ENCODE measurements around the gene KRTAP6-3.

Gene KRTAP6-3, protein sequence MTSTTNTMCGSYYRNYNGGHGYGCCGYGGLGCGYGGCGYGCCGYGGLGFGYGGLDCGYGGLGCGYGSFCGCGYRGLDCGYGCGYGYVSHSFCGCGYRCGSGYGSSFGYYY

DNA sequence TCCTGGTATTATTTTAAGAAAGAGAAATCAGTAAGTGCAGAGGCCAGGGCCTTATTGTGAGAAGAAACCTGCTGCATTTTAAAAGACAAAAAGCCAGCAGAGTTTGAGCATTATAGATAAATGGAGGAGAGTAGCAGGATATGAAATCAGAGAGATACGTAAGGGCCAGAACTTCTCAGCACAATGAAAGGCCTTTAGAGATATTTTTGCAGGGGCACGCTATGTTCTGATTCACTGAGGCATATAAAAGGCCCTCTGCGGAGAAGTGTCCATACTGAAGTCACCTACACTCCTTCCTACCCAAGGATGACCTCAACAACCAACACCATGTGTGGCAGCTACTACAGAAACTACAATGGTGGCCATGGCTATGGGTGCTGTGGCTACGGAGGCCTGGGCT is at the start of gene KRTAP6-3:
KRTAP6-3 (plus strand) TSS at position 301 of the 400 bp plus-strand sequence; CDS start at position 307, 6 bp downstream.
- DNase-seq (ENCODE audit: low read depth): no peak
- H3K4me3 ChIP-seq (ENCODE audit: low read depth, low read length): no peak within 1 kb of the TSS

DNA sequence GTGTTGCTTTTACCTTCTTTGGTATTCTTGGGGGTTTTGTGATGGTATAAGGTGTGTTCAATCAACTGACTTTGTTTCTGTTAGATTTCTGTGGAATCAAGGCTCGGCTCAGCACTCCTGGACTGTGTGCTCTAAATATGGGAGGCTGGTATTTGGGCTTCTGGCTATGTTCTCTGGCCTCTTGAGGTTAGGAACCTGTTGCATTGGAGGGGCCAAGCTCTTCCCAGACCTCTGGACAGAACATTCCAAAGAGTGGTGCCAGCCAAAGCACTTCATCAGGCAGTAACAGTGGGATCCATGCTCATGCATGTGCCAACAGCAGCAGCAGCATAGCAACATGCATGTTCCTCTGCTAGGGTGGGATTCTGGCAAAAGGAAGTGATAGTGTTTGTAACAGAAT is 39.5 kb upstream of the KRTAP6-3 start:
- DNase-seq (ENCODE audit: low read depth): no peak
- H3K4me3 ChIP-seq (ENCODE audit: low read depth, low read length): no peak overlapping the region

DNA sequence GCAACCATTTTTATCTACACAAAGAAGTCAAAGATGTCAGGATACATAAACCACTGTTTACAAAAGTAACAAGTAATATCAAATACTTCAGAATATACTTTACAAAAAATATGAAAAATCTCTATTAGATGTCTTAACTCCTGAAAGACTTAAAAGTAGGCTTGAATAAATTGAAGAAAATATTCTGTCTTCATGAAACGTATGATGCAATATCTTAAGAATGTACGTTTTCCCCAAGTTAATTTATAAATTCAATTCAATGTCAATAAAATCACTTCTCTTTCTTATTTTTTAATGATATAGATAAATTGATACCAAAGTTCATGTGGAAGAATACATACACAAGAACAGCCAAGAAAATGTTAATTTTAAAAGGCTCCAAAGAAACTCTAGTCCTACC is 37.1 kb upstream of the KRTAP6-3 start:
- no peak for DNase-seq (ENCODE audit: low read depth)
- H3K4me3 ChIP-seq (ENCODE audit: low read depth, low read length): no peak overlapping the region

DNA sequence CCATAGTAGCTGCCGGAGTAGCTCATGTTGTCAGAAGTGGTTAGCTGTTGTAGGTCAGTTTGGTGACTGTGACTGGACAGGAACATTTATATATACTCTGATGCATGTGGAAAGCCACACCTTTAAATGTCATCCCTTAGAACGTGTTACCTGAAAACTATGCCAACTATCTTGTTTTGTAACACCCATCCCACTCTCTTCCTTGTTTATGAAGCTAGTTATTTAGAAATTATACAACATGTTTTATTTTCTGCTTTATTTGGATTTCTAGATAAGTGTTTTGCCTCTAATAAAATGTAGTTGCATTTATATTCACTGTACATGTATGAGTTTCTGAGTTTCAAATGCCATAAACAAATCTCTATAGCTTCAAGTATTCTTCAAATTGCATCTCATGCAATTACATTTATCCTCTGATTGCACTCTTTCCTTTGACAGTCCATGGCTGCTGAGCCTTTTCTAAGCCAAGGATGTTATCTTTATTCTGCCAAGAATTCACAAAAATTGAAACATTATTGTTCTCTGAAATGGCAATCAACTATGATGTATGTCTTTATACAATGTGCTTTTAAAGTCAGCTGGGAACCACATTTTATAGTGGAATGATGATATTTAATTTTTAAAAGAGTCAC is 30.9 kb upstream of the KRTAP6-3 start, which contains the start of gene KRTAP19-7:
KRTAP19-7 (minus strand) TSS at position 51 of the 632 bp plus-strand sequence; CDS start at position 26, 25 bp downstream.
- H3K4me3 ChIP-seq (ENCODE audit: low read depth, low read length): no peak within 1 kb of the TSS
- DNase-seq (ENCODE audit: low read depth): no peak

DNA sequence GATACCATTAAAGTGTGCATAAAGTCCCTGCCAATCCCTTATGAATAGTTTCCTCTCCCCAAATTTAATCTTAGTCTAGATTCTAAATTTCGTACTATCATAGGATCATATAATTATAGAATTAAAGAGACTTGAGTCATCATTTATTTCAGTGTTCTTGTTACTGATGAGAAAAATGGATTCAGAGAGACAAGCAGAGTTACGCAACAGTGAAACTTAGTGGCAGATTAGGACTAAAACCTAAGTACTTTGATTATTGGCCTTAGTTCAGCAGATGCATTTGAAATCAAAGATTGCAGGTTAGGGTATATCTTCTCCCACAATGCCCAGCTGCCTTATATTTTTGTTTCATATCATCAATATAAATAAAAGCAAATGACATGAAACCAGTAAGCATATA is 30.3 kb upstream of the KRTAP6-3 start:
- H3K4me3 ChIP-seq (ENCODE audit: low read depth, low read length): no peak overlapping the region
- DNase-seq (ENCODE audit: low read depth): no peak

- DNase-seq (ENCODE audit: low read depth): no peak
- no peak overlapping the region for H3K4me3 ChIP-seq (ENCODE audit: low read depth, low read length)
These were observed 29.2 kb upstream of the KRTAP6-3 start for GRCh38 chr21:30563072-30563471.

DNA sequence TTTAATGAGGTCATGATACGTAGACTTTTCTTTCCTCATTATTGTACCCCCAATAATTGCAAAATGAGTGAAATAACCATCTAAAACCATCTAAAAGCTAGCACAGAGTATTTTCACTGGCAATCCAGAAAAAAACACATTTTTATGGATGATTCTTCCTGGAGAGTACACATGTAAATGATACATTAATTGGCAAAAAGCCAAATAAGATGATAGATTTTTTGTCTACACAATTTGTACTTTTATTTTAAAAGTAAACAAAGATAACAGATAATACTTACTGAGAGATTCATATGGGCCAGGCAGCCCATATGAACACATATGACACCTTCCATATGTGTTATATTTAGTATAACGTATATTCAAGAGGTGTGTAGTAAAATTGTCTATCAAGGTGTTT is 28.6 kb upstream of the KRTAP6-3 start:
- H3K4me3 ChIP-seq (ENCODE audit: low read depth, low read length): no peak overlapping the region
- DNase-seq (ENCODE audit: low read depth): no peak

DNA sequence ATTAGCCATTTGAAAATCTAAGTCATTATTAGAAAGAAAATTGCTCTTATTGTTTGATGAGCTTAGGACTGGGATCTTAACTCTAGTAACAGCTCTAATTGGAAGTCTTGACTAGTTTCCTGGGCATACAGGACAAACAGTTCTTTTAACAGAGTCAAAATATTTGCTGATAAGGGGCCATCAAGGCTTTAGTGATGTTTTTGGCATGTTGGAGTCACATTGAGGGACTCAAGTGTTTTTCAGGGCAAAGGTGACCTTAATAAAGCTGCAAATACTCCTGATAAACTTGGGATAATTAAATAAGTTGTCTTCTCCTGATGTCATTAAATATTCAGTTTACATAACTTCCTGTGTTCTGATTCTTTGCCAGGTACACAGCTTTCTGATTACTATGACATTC is 24.6 kb upstream of the KRTAP6-3 start:
- no peak overlapping the region for H3K4me3 ChIP-seq (ENCODE audit: low read depth, low read length)
- DNase-seq (ENCODE audit: low read depth): no peak

- no peak overlapping the region for H3K4me3 ChIP-seq (ENCODE audit: low read depth, low read length)
- no peak for DNase-seq (ENCODE audit: low read depth)
These were observed 14.5 kb upstream of the KRTAP6-3 start for GRCh38 chr21:30577766-30578165.

- DNase-seq (ENCODE audit: low read depth): no peak
- H3K4me3 ChIP-seq (ENCODE audit: low read depth, low read length): no peak overlapping the region
These were observed 12.9 kb upstream of the KRTAP6-3 start for GRCh38 chr21:30579346-30579745.

GRCh38 chr21:30580132-30580531 is 12.1 kb upstream of the KRTAP6-3 start:
- no peak overlapping the region for H3K4me3 ChIP-seq (ENCODE audit: low read depth, low read length)
- no peak for DNase-seq (ENCODE audit: low read depth)

DNA sequence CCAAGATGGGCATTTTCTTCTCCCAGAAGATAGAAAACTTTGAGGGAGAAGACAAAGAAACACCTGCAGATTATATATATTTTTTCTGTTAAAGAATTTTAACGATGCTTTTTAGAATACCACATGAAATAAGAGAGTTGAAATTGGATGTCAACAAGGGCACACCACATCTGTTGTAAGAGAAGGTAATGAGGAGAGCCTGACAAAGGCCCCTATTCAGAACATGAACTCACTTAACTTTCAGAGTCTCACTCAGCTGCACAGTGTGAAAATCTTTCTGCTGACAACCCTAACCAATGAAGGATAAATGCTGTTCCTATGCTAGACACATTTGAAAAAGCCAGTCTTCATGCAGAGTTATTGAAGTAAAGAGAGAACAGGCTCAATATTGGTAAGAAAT is 9.4 kb upstream of the KRTAP6-3 start:
- no peak overlapping the region for H3K4me3 ChIP-seq (ENCODE audit: low read depth, low read length)
- no peak for DNase-seq (ENCODE audit: low read depth)

DNA sequence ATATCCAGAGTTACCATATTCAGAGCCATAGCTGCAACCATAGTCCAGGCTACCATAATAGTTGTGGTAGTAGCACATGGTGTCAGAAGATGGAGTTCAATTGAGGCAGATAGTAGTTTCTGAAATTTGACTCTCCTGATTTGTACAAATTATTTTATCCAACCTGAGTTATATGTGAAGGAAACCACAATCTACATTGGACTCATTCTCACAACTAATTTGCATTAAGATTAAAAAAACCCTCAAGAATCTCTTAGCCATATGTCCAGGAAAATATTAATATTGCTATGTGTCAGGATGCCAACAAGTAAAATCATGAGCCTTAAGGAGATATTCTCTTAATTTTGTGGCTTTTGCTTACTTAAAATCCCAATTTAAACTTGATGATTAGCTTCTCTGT is 1.9 kb upstream of the KRTAP6-3 start, which contains the start of gene KRTAP22-2:
KRTAP22-2 (minus strand) TSS at position 101 of the 400 bp plus-strand sequence.
- no peak for DNase-seq (ENCODE audit: low read depth)
- no peak within 1 kb of the TSS for H3K4me3 ChIP-seq (ENCODE audit: low read depth, low read length)

DNA sequence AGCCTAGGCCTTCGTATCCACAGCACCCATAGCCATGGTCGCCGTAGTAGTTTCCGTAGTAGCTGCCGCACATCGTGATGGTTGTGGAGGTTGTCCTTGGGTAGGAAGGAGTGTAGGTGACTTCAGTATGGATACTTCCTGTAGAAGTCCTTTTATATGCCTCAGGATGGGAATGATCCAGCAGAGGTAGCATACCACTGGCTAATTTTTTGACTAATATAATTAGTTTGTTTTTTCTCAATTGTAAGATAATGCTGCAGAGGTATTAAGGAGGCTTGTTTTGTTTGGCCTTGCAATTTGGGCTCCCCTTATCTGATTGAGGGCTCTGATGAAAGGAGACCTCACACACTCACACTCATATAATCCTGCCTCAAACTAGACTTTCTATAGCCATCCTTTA is 6.6 kb downstream of the KRTAP6-3 start, which contains the start of gene KRTAP6-2:
KRTAP6-2 (minus strand) TSS at position 101 of the 400 bp plus-strand sequence; CDS start at position 73, 28 bp downstream.
- no peak for DNase-seq (ENCODE audit: low read depth)

GRCh38 chr21:30600787-30601186 is 8.5 kb downstream of the KRTAP6-3 start, which contains the start of gene KRTAP22-1:
Gene KRTAP22-1, plus strand, starts transcription at chr21:30601087.
- DNase-seq (ENCODE audit: low read depth): no peak
- no peak within 1 kb of the TSS for H3K4me3 ChIP-seq (ENCODE audit: low read depth, low read length)

More for the DNA sequence above, 6.6 kb downstream of the KRTAP6-3 start, which contains the start of gene KRTAP6-2:
- H3K4me3 ChIP-seq (ENCODE audit: low read depth, low read length): no peak within 1 kb of the TSS

DNA sequence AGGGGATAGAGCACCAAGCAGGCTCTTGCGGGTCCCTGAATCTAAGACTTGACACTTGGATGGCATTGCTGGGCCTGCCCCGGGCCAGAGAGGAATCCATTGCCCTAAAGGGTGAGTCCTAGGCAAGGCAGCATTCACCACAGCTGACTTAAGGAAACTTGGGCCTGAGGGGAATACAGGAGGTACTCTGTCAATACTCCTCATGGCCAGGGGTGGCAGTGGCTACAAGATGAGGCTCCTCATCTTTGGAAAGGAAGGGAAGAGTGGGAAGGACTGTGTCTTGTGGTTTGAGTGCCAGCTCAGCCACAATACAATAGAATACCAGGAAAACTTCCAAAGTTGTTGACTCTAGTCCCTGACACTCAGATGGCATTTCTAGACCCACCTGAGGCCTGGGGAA is 13.7 kb downstream of the KRTAP6-3 start:
- DNase-seq (ENCODE audit: low read depth): no peak
- H3K4me3 ChIP-seq (ENCODE audit: low read depth, low read length): no peak overlapping the region

- DNase-seq (ENCODE audit: low read depth): no peak
- no peak overlapping the region for H3K4me3 ChIP-seq (ENCODE audit: low read depth, low read length)
These were observed 19.9 kb downstream of the KRTAP6-3 start for GRCh38 chr21:30612132-30612531.

GRCh38 chr21:30613836-30614235 is 21.6 kb downstream of the KRTAP6-3 start, which contains the start of gene KRTAP6-1:
Gene KRTAP6-1, minus strand, starts transcription at chr21:30613930. Its CDS starts 26 bp downstream, at chr21:30613904.
- DNase-seq (ENCODE audit: low read depth): no peak
- H3K4me3 ChIP-seq (ENCODE audit: low read depth, low read length): no peak within 1 kb of the TSS

DNA sequence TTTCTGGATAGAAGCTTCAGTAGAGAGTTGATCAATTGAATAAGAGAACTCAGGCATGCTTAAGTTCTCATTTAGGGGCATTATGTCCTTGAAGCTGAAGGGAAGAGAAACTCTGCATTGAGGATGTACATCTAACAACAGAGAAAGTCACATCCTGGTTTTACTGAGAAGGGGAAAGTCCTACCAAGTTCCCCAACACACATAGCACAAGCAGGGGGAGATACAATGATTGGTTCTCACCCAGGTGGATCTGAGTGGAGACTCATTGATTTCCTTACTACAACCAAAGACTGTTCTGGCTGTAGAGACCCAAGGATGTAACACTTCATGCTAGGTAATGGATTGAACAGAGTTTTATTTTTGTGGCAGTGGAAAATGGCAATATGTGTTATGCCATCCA is 23.0 kb downstream of the KRTAP6-3 start:
- DNase-seq (ENCODE audit: low read depth): no peak
- no peak overlapping the region for H3K4me3 ChIP-seq (ENCODE audit: low read depth, low read length)

DNA sequence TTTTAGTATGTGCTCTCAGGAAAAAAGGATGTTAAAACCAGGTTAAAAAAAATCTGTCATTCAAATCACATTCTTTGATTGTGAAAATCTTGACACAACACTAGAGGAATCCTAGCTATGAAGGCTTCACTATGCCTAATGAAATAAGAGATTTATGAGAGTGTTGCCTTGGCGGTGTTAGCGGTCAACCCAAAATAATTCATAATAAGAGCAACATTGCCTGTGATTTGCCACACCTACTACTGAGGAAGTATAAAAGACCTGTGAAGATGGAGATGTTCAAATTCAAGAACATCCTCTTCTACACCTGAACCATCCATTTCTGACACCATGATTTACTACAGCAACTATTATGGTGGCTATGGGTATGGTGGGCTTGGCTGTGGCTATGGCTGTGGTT is 23.9 kb downstream of the KRTAP6-3 start, which contains the start of gene KRTAP20-1:
KRTAP20-1 (plus strand) TSS at position 301 of the 400 bp plus-strand sequence; CDS start at position 331, 30 bp downstream.
- H3K4me3 ChIP-seq (ENCODE audit: low read depth, low read length): no peak within 1 kb of the TSS
- no peak for DNase-seq (ENCODE audit: low read depth)

DNA sequence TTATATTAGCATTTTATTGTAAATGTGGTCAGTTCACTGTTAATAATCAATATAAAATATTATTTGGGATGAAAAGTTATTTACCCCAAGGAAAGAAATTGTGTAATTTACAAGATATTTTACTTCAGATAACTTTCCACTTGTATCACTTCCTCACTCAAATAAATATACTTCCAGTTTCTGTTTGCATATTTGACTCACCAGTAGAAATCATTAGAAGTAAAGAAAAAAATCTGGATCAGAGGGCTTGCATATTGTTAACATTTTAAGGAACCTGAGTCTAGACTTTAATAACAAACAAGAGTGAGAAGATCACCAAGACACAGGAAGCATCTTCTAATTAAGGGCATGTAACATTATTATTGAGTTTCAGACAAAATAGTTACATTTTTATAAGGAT is 27.8 kb downstream of the KRTAP6-3 start:
- no peak overlapping the region for H3K4me3 ChIP-seq (ENCODE audit: low read depth, low read length)
- DNase-seq (ENCODE audit: low read depth): no peak

Measured in skeletal muscle cell (primary cell).